Ishikawa (cell line): ENCODE measurements around the gene DPP8.

Experiments used
- CEBPB ChIP-seq: IDR thresholded peaks from 2 replicates; pipeline ENCODE4 v1.6.1; 2012
- EP300 ChIP-seq: IDR thresholded peaks from 2 replicates; pipeline ENCODE4 v1.6.1; 2012; ENCODE audit warnings: borderline replicate concordance
- FOXM1 ChIP-seq: IDR thresholded peaks from 2 replicates; pipeline ENCODE4 v1.6.1; 2012; ENCODE audit warnings: low read depth, borderline replicate concordance
- RAD21 ChIP-seq: IDR thresholded peaks from 2 replicates; pipeline ENCODE4 v1.6.1; 2012; ENCODE audit warnings: low read depth
- TAF1 ChIP-seq: IDR thresholded peaks from 2 replicates; pipeline ENCODE4 v1.6.1; 2012; ENCODE audit warnings: low read depth, mild to moderate bottlenecking
- TCF12 ChIP-seq: IDR thresholded peaks from 2 replicates; pipeline ENCODE4 v1.6.1; 2012; ENCODE audit warnings: low read depth
- YY1 ChIP-seq: IDR thresholded peaks from 2 replicates; pipeline ENCODE4 v1.6.1; 2012; ENCODE audit warnings: low read depth
- ZBTB7A ChIP-seq: IDR thresholded peaks from 2 replicates; pipeline ENCODE4 v1.6.1; 2012; ENCODE audit warnings: low read depth
- TF ChIP-seq, protein P1 (sequence below): IDR thresholded peaks from 2 replicates; pipeline ENCODE4 v1.6.1; 2012
- TF ChIP-seq, protein P2 (sequence below): IDR thresholded peaks from 2 replicates; pipeline ENCODE4 v1.6.1; 2012

DNA sequence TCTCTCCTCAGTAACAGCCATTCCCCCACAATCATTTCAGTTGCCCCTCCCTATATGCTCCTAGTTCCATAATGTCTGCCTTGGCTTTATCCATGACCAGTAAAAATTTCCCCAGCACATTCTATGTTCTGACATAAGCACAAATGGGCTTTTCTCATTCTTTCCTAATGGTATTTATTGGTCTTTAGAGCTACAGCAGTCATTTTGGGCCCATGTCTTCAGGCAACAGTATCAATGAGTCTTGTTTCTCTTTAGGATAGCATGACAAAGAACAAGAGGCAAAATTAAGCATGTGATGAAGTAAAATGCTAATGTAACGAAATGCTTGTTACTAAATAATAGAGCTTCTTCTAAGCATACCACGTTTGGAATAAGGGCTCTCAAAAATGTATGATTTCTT, 8.2 kb downstream of the DPP8 start:
- TF ChIP-seq CEBPB, result no peak
- no peak for TF ChIP-seq RAD21
- TF ChIP-seq, protein P1, sequence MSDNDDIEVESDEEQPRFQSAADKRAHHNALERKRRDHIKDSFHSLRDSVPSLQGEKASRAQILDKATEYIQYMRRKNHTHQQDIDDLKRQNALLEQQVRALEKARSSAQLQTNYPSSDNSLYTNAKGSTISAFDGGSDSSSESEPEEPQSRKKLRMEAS, result no peak
- TF ChIP-seq, protein P2, sequence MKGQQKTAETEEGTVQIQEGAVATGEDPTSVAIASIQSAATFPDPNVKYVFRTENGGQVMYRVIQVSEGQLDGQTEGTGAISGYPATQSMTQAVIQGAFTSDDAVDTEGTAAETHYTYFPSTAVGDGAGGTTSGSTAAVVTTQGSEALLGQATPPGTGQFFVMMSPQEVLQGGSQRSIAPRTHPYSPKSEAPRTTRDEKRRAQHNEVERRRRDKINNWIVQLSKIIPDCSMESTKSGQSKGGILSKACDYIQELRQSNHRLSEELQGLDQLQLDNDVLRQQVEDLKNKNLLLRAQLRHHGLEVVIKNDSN, result no peak
- TF ChIP-seq TCF12, result no peak
- no peak for TF ChIP-seq EP300
- TF ChIP-seq TAF1, result no peak
- TF ChIP-seq FOXM1, result no peak
- no peak for TF ChIP-seq YY1
- TF ChIP-seq ZBTB7A, result no peak
